Muscle of arm (tissue), 12 donors: Measurements from ENCODE around the gene ELF1. TPM values are rescaled to one million over a fixed set of nuclear protein-coding genes. Genes with fewer than 3 reads are reported as not detected.
"Not testable (repeated sequence)": the region's sequence is repeated elsewhere in the genome, so short reads cannot be mapped to it uniquely, and the experiment has no call there.

Source experiments
- DNase-seq: peaks from one replicate; pipeline ENCODE4 v3.0.0-alpha.2; 2013
- polyA plus RNA-seq, 12 donors: library from polyadenylated mRNA; unstranded; fragments of 120-200 nt; gene quantifications; one replicate each; pipeline ENCODE4 v1.2.1, GENCODE V29; 2013; ENCODE audit not compliant: insufficient read length in 12 of 12

The ELF1 gene
- polyA plus RNA-seq, 12 donors, result 25.2 to 69.6 (median 29.9) TPM; not detected in 1

DNA sequence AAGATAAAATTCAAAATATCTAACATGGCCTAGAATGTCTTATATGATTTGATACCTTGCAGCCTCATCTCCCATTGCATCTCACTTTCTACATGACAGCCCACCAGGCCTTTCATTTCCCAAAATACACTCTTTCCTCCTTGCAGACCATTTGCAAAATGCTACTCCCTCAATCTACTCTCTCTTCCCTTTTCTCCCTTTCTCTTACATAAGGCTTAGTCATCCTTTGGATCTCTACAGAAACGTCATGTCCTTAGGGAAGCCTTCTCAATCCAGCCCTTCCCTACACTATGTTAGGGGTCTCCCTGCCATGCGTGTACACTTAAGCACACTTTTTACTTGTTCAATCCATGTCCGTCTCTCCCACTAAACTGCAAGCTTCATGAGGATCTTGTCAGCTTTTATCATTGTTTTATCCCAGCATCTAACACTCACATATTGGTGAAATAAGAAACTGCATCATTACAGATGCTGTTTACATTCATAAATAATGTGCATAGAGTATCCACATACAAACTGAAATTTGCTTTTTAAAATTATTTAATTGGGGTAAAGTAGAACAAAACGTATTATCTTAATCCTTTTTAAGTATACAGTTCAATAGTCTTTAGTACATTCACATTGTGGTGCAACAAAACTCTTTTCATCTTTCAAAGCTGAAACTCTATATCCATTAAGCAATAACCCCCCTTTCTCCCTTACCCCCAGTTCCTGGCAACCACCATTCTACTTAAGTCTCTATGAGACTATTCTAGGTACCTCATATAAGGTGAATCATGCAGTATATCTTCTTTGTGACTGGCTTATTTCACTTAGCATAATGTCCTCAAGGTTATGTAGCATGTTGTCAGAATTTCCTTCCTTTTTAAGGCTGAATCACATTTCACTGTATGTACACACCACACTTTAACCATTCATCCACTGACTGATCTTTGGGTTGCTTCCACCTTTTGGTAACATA lies 30.6 kb upstream of the ELF1 start:
- no peak for DNase-seq

GRCh38 chr13:41048640-41049039 lies 29.5 kb upstream of the ELF1 start:
- no peak for DNase-seq

- not testable (repeated sequence) for DNase-seq
Observed at GRCh38 chr13:41042419-41042818, 23.3 kb upstream of the ELF1 start.

GRCh38 chr13:41040584-41041334 lies 21.6 kb upstream of the ELF1 start:
- no peak for DNase-seq

- no peak for DNase-seq
Observed at GRCh38 chr13:41039746-41040145, 20.6 kb upstream of the ELF1 start.

- DNase-seq, result not testable (repeated sequence)
Observed at GRCh38 chr13:41036557-41036956, 17.4 kb upstream of the ELF1 start.

DNA sequence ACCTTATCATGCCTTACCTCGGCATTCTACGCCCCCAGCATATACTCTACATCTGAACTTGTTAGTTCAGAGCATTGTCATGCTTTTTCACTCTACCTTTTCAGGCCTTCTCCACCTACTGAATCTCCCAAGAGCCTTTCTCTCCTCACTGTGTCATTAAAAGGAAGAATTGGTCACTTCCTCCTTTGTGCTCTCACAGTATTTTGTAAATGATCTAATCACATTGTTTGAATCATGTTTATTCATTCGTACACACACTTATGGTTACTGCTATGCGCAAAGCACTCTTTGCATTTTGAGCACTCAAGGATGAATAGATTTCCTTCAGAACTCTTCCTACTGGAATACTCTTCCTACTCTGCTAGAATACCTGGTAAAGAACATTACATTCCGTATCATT lies 15.8 kb upstream of the ELF1 start:
- no peak for DNase-seq

DNA sequence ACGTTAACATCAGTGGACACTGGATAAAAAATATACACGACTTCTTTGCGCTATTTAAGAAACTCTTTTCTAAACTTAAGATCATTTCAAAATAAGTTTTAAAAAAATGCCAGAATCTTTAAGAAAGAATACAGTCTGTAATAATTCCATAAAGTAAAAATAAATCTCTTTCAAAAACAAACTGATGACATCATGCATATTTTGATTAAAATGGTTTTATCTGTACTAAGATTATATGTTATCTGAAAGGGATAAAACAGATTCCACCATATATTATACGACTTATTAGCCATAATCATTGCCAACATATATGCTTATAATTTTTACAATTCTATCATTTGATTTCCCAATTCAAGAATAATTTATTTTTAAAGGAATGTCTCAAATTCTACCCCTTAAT lies 15.3 kb upstream of the ELF1 start:
- DNase-seq, result no peak

DNA sequence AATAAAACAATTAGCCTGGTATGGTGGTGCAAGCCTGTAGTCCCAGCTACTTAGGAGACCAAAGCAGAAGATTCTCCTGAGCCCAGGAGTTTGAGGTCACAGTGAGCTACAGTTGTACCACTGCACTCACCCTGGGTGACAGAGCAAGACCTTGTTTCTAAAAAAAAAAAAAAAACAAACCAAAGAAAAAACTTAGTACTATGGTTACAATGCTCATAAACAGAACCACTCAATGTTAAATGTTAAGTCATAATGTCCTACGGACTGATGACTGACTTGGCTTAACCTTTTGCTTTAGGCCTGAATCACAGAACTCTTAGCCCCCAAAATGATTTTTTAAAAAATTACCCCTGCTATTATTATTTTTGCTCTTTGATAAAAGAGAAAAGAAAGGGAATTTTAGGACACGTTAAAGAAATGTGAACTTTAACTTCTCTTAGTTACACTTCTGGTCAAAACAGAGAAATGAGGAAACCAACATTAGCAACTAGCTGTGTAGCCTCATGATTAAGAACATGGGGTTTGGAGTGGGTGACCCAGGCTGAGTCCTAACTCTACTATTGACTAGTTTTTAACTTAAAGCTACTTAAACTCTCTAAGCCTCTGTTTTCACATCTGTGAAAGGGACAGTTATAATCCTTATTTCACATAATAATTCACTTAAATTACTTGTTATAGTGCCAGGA lies 13.7 kb upstream of the ELF1 start:
- no peak for DNase-seq

- no peak for DNase-seq
Observed at GRCh38 chr13:41029629-41030028, 10.5 kb upstream of the ELF1 start.

DNA sequence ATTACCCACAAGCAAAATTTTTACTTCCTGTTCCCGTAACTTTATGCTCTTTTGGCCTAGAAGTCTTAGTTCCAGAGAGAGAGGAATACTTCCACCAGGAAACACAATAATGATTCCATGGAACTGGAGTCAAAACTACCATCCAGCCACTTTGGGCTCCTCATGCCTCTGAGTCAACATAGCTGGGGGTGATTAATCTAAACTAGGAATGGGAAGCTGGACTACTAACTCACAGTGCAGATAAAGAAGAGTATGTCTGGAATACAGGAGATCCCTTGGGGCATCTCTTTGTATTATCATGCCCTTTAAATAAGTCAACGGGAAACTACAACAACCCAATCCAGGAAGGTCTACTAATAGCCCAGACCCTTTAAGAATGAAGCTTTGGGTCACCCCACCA lies 8.9 kb upstream of the ELF1 start:
- no peak for DNase-seq

GRCh38 chr13:41026788-41027187 lies 7.7 kb upstream of the ELF1 start:
- no peak for DNase-seq

- DNase-seq, result no peak
Observed at GRCh38 chr13:41025518-41025917, 6.4 kb upstream of the ELF1 start.

DNA sequence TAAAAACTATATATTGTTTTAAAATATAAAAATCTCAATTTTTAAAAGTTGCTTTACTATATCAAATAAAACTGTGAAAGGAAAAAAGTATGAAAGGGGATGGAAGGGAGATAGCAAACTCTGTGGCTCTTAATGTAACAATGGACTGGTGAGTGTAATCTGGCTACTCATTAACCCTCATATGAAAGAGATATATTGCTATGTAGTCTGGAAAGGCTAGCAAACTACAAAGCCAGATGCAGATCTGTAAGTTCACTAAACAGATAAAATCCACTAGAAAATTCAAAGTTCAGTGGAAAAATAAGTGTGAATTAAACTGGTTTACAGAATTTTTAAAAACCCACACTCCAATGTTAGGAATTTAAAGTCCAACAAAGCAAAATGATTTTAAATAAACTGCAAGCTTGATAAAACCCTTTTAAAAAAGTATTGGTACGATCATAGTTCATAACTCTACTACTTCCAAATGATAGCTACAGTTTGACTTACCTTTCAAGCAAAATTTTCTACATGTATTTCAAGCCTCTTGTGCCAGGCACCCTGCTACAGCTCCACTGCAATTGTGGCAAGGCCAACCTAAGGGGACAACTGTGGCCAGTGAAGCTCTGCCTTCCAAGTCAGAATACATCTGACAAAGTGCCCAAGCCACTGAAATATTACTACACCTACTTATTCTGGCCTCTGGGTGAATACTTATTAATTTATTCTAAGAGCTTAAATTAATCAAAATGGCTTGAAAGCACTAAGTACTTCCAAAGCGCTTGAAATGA lies 647 bp upstream of the ELF1 start:
- DNase-seq, result no peak

- no peak for DNase-seq
Observed at GRCh38 chr13:41018602-41018948, 541 bp downstream of the ELF1 start.

GRCh38 chr13:41017817-41018601 lies 1.1 kb downstream of the ELF1 start:
- DNase-seq, result no peak

GRCh38 chr13:41017159-41017558 lies 2.0 kb downstream of the ELF1 start:
- no peak for DNase-seq

DNA sequence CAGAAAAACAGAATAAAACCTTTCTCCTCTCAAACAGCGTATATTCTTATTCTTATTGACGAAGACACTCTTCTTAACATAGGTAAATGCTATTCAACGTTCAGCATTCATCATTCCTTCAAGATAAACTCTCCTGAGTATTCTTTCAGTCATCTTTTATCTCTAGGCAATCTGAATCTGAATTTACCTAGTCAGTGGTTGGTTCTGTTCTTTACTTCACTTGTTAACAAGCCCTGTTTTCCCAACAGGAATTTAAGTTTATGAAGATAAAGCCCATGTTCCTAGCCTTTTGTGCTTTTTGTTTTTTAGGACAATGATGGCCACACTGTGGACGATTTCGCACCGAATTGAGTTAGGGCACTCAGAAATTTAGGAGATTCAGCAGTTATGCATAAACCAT lies 3.2 kb downstream of the ELF1 start:
- DNase-seq, result no peak

DNA sequence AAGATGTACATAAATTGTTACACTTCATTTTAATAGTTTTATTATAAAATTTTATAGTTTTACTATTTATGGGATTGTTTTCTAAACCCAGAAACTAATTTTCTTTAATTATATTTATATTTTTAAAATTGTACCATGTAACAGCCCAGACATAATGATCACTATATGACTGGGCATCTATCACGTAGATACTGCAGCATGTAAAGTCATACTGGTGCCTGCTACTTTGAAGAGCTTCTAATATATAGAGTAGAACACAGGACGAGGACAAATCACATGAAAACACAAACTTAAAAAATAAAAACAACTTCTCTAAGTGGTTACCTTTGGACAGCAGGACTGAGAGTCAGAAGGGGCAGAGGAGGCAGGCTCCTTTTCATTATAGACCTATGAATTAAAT lies 5.3 kb downstream of the ELF1 start:
- DNase-seq, result no peak

DNA sequence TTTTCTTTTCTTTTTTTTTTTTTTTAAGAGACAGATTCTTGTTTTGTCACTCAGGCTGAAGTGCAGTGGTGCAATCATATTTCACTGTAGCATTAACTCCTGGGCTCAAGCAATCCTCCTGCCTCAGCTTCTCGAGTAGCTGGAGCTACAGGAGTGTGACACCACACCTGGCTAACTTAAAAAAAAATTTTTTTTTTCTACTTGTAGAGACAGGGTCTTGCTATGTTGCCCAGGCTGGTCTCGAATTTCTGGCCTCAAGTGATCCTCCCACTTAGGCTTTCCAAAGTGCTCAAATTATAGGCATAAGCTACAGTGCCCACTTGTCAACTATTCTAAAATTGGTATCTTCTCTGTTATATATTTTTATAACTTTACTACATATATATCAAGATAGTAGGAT lies 6.6 kb downstream of the ELF1 start:
- no peak for DNase-seq

DNA sequence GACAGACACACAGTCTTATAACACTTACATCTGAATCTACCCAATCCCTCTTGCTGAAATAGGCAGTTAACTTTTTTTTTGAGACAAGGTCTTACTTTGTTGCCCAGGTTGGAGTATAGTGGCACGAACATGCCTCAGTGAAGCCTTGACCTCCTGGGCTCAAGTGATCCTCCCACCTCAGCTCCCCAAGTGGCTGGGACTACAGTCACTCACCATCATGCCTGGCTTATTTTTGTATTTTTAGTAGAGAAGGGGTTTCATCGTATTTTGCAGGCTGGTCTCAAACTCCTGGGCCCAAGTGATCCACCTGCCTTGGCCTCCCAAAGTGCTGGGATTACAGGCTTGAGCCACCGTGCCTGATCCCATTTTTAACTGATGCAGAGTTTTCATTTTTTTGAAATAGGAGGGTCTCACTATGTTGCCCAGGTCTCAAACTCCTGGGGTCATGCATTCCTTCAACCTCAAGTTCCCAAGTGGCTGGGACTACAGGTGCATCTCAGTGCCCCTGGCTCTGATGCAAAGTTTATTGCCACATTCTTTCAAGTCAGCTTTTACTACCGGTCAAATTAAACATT lies 7.6 kb downstream of the ELF1 start:
- no peak for DNase-seq
